ENCODE results near the gene MSMB. TPM values are rescaled to one million over a fixed set of nuclear protein-coding genes. Genes with fewer than 3 reads are reported as not detected.
"Not testable (repeated sequence)": the region's sequence is repeated elsewhere in the genome, so short reads cannot be mapped to it uniquely, and the experiment has no call there.

Gene MSMB
- total and polyA plus RNA-seq, 8 donors: 19.0 to 130 (median 53.5) TPM; not detected in 4

- no peaks in the 10 kb centered on the region for H3K27me3 ChIP-seq
- H3K36me3 ChIP-seq: peaks cover 24 to 88% (median 84%) of the 10 kb centered on the region in 4 donors
- WGBS, 5 donors: 62 to 68% (median 68%) methylated on average over 5 of the region's 5 CpGs
- no peak overlapping the region for H3K4me3 ChIP-seq
- no peak for TF ChIP-seq EP300 (IDR thresholded peaks at IDR 0.05)
- no peak for TF ChIP-seq POLR2A (IDR thresholded peaks at IDR 0.05)
- TF ChIP-seq CTCF (IDR thresholded peaks at IDR 0.05): no peak
- no peak for TF ChIP-seq POLR2AphosphoS5 (IDR thresholded peaks at IDR 0.05)
- no peak overlapping the region for H3K27ac ChIP-seq
- intact Hi-C loops (cut with DNase I; ENCODE audit: low total_unique reads): no loop called here
- peaks cover 0 to 14% (median 4%) of the 10 kb centered on the region in 4 donors for H3K4me1 ChIP-seq
- peak in 1 of 2 donors; percentile 18 for DNase-seq
- no peaks in the 10 kb centered on the region for H3K9me3 ChIP-seq
Observed at GRCh38 chr10:46001187-46001756, 44.8 kb downstream of the MSMB start.

GRCh38 chr10:46000538-46000937 is 45.5 kb downstream of the MSMB start:
- TF ChIP-seq POLR2A (IDR thresholded peaks at IDR 0.05) (no peak), EP300 (IDR thresholded peaks at IDR 0.05) (no peak), CTCF (IDR thresholded peaks at IDR 0.05) (no peak), POLR2AphosphoS5 (IDR thresholded peaks at IDR 0.05) (no peak)
- intact Hi-C loops (cut with DNase I; ENCODE audit: low total_unique reads): no loop called here
- WGBS, 5 donors: 91 to 100% (median 97%) methylated on average over 1 of the region's 1 CpG

GRCh38 chr10:45999955-46000354 is 46.1 kb downstream of the MSMB start:
- Histone ChIP-seq H3K36me3 (peaks cover 13 to 76% (median 71%) of the 10 kb centered on the region in 4 donors), H3K4me1 (peaks cover 0 to 14% (median 4%) of the 10 kb centered on the region in 4 donors)
- intact Hi-C loops (cut with DNase I; ENCODE audit: low total_unique reads); H3K27me3 ChIP-seq; H3K4me3 ChIP-seq; DNase-seq; H3K27ac ChIP-seq; H3K9me3 ChIP-seq: not testable (repeated sequence)
- WGBS, 5 donors: 93 to 97% (median 94%) methylated on average over 5 of the region's 5 CpGs

More at GRCh38 chr10:46000538-46000937, 45.5 kb downstream of the MSMB start:
- H3K36me3 ChIP-seq: peaks cover 19 to 82% (median 77%) of the 10 kb centered on the region in 4 donors
- H3K27ac ChIP-seq: no peak overlapping the region
- H3K4me3 ChIP-seq: no peak overlapping the region
- DNase-seq: no peak
- no peaks in the 10 kb centered on the region for H3K27me3 ChIP-seq
- H3K4me1 ChIP-seq: peaks cover 0 to 14% (median 4%) of the 10 kb centered on the region in 4 donors
- no peaks in the 10 kb centered on the region for H3K9me3 ChIP-seq

GRCh38 chr10:45997994-45998763 is 47.9 kb downstream of the MSMB start:
- H3K4me3 ChIP-seq: no peak overlapping the region
- no peaks in the 10 kb centered on the region for H3K27me3 ChIP-seq
- no peak for TF ChIP-seq POLR2AphosphoS5 (IDR thresholded peaks at IDR 0.05)
- no peak for TF ChIP-seq EP300 (IDR thresholded peaks at IDR 0.05)
- TF ChIP-seq CTCF (IDR thresholded peaks at IDR 0.05): no peak
- TF ChIP-seq POLR2A (IDR thresholded peaks at IDR 0.05): no peak
- intact Hi-C loops (cut with DNase I; ENCODE audit: low total_unique reads): no loop called here
- peaks cover 0 to 68% (median 62%) of the 10 kb centered on the region in 4 donors for H3K36me3 ChIP-seq
- WGBS, 5 donors: 29 to 66% (median 42%) methylated on average over 5 of the region's 5 CpGs
- H3K4me1 ChIP-seq: peaks cover 0 to 14% (median 4%) of the 10 kb centered on the region in 4 donors
- no peak overlapping the region for H3K27ac ChIP-seq
- DNase-seq: peak in 1 of 2 donors; percentile 5
- no peaks in the 10 kb centered on the region for H3K9me3 ChIP-seq

All from stomach (tissue), 9 donors.